HG03175 (cell line): ENCODE data around the gene RHOT2.

Source experiments
- ATAC-seq: cut with Tn5 transposase; IDR thresholded peaks from one replicate; pipeline ENCODE4 v1.9.1; 2021; ENCODE audit warnings: mild to moderate bottlenecking, moderate library complexity; ENCODE audit not compliant: unreplicated experiment

The RHOT2 gene

GRCh38 chr16:667780-668518 is at the start of gene RHOT2:
Gene RHOT2 (plus strand): TSS chr16:668132. CDS start chr16:668200, 68 bp downstream.
- ATAC-seq, result peak; percentile 89

GRCh38 chr16:619476-620100 is 48.3 kb upstream of the RHOT2 start:
- no peak for ATAC-seq

GRCh38 chr16:620700-621525 is 47.0 kb upstream of the RHOT2 start:
- ATAC-seq, result no peak

- no peak for ATAC-seq
These were observed 46.3 kb upstream of the RHOT2 start for GRCh38 chr16:621526-622105.

- ATAC-seq, result no peak
These were observed 45.0 kb upstream of the RHOT2 start for GRCh38 chr16:622920-623280.

- no peak for ATAC-seq
These were observed 43.3 kb upstream of the RHOT2 start for GRCh38 chr16:624526-625070.

GRCh38 chr16:625117-625976 is 42.6 kb upstream of the RHOT2 start:
- no peak for ATAC-seq

GRCh38 chr16:625977-626765 is 41.8 kb upstream of the RHOT2 start:
- no peak for ATAC-seq

GRCh38 chr16:626787-627453 is 41.0 kb upstream of the RHOT2 start:
- ATAC-seq, result no peak

- ATAC-seq, result no peak
These were observed 40.3 kb upstream of the RHOT2 start for GRCh38 chr16:627454-628239.

GRCh38 chr16:628321-629061 is 39.4 kb upstream of the RHOT2 start:
- ATAC-seq, result no peak

- no peak for ATAC-seq
These were observed 38.6 kb upstream of the RHOT2 start for GRCh38 chr16:629185-629832.

GRCh38 chr16:629833-630248 is 38.1 kb upstream of the RHOT2 start:
- no peak for ATAC-seq

- no peak for ATAC-seq
These were observed 37.6 kb upstream of the RHOT2 start for GRCh38 chr16:630249-630814.

GRCh38 chr16:630815-631405 is 37.0 kb upstream of the RHOT2 start, which contains the start of gene WFIKKN1:
Gene WFIKKN1 (plus strand): TSS chr16:630985. CDS start chr16:631254, 269 bp downstream.
- no peak for ATAC-seq

GRCh38 chr16:631808-632358 is 36.0 kb upstream of the RHOT2 start:
- no peak for ATAC-seq
